SK-N-SH treated with all-trans-retinoic acid at 6 μM for 48 hours (cell line): ENCODE measurements around the gene MS4A13.

ENCODE experiments used
- CREB5 ChIP-seq: fragments of 250-450 bp; sonication (Bioruptor Pico); IDR thresholded peaks from 2 replicates; pipeline ENCODE4 v1.5.1; 2020; ENCODE audit warnings: low read depth, mild to moderate bottlenecking, moderate library complexity
- POU6F1 ChIP-seq: fragments of 250-450 bp; sonication (Bioruptor Pico); IDR thresholded peaks from 2 replicates; pipeline ENCODE4 v1.8.0; 2021; ENCODE audit warnings: low read depth, mild to moderate bottlenecking, moderate library complexity, borderline replicate concordance
- ZC3H10 ChIP-seq: fragments of 250-450 bp; sonication (Bioruptor Pico); IDR thresholded peaks from 2 replicates; pipeline ENCODE4 v1.5.1; 2021; ENCODE audit warnings: mild to moderate bottlenecking, moderate library complexity
- ZFP30 ChIP-seq: fragments of 450-650 bp; formaldehyde crosslinking; IDR thresholded peaks from 2 replicates; pipeline ENCODE4 v1.5.0; 2022; ENCODE audit warnings: mild to moderate bottlenecking, moderate library complexity

DNA sequence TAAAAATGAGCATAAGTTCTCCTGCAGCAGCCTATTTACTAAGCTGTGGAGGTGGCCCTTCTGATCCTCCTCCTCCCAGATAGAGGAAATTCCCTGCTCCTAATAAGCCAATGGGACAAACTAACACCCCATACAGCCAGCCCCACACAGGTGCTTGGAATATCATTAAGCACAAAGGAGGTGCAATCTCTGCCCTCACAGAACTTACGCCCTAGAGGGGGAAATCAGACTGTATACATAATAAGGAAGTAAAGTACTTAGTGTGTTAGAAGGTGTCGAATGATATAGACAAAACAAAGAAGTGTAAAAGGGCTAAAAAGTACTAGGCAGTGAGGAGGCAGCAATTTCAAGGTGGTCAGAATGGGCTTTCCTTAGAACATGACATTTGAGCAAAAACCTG lies 16.8 kb upstream of the MS4A13 start:
- TF ChIP-seq POU6F1 (CRISPR knock-in tag), result no peak
- no peak for TF ChIP-seq ZFP30 (CRISPR knock-in tag)
- TF ChIP-seq CREB5, result no peak
- TF ChIP-seq ZC3H10 (CRISPR knock-in tag), result no peak
